GM10266 (cell line): ENCODE measurements around the gene ADD1.

Experiments used
- DNase-seq: peaks from one replicate; pipeline ENCODE4 v3.0.0; 2012; ENCODE audit errors: extremely low spot score
- TF ChIP-seq, protein P1 (sequence below): IDR thresholded peaks from 2 replicates; pipeline ENCODE4 v1.5.1; 2012; ENCODE audit warnings: mild to moderate bottlenecking, low read depth; ENCODE audit not compliant: control insufficient read depth, insufficient read depth; ENCODE audit errors: missing control alignments

The ADD1 gene, protein sequence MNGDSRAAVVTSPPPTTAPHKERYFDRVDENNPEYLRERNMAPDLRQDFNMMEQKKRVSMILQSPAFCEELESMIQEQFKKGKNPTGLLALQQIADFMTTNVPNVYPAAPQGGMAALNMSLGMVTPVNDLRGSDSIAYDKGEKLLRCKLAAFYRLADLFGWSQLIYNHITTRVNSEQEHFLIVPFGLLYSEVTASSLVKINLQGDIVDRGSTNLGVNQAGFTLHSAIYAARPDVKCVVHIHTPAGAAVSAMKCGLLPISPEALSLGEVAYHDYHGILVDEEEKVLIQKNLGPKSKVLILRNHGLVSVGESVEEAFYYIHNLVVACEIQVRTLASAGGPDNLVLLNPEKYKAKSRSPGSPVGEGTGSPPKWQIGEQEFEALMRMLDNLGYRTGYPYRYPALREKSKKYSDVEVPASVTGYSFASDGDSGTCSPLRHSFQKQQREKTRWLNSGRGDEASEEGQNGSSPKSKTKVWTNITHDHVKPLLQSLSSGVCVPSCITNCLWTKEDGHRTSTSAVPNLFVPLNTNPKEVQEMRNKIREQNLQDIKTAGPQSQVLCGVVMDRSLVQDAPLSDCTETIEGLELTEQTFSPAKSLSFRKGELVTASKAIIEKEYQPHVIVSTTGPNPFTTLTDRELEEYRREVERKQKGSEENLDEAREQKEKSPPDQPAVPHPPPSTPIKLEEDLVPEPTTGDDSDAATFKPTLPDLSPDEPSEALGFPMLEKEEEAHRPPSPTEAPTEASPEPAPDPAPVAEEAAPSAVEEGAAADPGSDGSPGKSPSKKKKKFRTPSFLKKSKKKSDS

DNA sequence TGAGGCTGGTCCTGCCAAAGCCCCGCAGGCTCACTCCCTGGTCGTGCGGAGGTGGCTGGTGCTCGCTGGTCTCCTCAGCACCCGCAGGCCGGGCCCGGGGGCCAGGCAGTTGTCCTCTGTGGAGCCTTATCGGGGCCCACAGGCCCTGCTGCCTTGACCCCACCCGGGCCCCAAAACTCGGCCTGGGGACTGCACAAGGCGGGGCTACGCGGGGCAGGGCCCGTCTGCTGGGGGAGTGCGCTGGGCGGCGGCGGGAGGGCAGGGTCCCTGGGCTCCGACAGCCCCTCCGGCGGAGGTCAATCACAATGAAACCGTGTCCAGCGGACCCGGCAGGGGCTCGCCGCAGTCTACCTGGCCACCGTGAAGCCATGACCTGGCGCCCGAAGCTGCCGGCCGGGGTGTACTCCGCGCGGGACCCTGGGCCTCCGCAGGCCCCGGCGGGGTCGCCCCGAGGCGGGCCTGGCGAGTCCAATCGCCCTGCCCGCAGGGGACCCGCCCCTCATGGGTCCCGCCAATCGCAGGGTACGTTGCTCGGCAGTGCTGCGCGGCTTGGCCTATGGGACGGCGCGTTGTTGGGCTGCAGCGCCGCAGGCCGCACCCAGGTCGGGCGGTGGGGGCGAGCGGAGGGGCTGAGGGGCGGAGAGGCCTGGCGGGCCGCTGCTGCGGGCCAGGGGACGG, at the start of gene ADD1:
ADD1 (plus strand) TSS at position 582 of the 678 bp plus-strand sequence. CDS start 32,072 bp downstream, outside the sequence.
- TF ChIP-seq, protein P1, sequence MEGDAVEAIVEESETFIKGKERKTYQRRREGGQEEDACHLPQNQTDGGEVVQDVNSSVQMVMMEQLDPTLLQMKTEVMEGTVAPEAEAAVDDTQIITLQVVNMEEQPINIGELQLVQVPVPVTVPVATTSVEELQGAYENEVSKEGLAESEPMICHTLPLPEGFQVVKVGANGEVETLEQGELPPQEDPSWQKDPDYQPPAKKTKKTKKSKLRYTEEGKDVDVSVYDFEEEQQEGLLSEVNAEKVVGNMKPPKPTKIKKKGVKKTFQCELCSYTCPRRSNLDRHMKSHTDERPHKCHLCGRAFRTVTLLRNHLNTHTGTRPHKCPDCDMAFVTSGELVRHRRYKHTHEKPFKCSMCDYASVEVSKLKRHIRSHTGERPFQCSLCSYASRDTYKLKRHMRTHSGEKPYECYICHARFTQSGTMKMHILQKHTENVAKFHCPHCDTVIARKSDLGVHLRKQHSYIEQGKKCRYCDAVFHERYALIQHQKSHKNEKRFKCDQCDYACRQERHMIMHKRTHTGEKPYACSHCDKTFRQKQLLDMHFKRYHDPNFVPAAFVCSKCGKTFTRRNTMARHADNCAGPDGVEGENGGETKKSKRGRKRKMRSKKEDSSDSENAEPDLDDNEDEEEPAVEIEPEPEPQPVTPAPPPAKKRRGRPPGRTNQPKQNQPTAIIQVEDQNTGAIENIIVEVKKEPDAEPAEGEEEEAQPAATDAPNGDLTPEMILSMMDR: no peak
- peak; percentile 99 for DNase-seq

DNA sequence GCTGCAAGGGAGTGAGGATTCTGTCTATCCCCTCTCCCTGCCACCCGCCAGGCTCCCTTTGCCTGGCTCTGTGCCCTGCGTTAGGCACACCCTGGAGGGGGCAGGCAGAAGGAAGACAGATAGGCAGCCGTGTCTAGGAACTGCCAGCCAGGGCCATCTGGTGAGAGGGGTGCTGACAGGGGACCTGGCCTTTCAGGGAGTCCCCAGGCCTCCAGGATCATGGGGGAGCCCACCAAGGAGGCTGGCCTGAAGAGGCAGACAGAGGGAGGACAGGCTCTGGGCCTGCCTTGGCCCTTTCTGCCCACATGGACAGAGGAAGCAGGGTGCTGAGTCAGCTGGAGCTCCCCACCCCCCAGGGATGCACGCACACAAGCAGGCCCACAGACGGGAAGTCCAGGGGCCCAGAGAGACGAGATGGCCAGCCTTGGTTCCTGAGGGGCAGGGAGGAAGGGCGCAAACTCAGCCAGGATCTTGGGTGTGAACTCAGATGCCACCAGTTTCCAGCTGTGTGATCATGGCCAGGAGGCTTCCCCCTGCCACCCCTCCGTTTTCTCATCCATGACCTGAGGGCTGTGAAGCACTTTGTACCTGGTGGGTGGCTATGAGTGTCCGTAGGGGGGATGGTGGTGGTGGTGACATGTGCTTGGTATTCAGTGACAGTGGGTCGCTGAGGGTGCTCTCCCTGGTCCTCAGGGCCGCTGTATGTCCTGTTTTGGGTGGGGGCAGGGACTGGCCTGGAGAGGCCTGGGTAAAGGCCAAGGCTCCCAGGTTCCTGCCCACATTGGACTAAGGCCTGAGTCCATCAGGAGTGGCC, 49.0 kb upstream of the ADD1 start:
- TF ChIP-seq, protein P1: no peak
- DNase-seq: no peak

DNA sequence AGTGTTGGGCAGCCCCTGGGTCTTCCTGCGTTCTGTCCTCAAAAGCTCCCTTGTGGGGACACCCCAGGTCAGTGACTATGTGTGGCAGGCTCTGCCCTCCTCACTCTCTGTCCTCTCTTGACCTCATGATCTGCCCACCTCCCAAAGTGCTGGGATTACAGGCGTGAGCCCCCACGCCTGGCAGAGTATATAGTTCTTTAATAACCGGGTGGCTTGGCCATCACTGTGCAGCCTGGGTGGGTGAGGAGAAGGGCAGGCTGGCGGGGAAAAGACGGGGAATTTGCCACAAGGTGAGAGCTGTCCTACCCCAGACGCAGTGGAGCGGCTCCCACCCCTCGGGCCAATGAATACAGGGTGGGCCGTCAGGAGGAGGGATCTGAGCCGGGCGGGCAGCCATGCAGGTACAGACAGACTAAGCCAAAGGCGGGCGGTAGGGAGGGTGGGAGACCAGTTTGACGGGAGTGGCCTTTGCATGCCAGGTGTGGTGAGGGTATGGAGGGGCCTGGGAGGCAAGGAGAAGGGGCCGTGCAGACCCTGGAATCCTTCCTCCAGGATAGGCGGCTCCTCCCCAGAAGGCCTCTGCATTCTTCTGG, 48.2 kb upstream of the ADD1 start:
- DNase-seq: no peak
- TF ChIP-seq, protein P1: no peak

DNA sequence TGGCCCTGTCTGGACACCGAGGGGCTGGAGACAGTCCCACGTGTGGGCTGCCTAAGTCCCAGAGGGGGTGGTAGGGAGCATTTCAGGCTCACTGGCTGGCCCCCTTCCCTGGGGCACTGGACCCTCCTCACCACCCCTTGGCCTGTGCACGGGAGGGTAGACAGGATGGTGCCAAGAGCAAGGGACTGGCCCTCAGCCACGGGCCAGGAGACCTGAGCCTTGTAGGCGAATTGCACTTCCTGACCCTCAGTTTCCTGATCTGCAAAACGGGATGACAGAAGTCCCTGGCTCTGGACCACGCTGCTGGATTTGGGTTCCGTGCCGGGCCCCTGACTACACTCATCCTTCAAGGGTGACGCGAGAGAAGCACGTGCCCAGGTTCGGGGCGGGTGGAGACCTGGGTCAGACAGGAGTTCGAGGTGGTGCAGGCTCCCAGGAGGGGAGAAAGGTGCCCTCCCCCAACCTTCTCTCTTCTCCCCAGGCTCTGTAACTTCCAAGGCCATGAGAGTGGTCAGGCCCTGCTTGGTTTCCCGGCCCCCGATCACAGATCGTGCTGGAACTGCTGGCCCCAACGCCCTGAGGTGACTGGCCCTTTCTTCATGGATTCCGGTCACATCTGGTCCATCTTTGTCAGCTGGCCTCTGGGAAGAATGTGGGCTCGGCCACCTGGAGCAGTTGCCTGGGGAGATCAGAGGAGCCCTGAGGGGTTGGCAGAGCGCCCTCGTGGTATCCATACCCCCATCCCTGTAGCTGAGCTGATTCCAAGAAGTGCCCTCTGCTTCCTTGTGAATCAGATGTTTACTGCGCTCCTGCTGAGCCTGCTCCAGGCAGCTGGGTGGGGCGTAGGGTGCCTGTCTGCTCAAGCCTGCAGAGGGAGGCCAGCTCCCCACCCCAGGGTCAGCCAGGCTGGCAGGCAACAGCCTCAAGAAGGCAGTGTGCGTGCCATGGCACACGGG, 47.5 kb upstream of the ADD1 start:
- TF ChIP-seq, protein P1: no peak

DNA sequence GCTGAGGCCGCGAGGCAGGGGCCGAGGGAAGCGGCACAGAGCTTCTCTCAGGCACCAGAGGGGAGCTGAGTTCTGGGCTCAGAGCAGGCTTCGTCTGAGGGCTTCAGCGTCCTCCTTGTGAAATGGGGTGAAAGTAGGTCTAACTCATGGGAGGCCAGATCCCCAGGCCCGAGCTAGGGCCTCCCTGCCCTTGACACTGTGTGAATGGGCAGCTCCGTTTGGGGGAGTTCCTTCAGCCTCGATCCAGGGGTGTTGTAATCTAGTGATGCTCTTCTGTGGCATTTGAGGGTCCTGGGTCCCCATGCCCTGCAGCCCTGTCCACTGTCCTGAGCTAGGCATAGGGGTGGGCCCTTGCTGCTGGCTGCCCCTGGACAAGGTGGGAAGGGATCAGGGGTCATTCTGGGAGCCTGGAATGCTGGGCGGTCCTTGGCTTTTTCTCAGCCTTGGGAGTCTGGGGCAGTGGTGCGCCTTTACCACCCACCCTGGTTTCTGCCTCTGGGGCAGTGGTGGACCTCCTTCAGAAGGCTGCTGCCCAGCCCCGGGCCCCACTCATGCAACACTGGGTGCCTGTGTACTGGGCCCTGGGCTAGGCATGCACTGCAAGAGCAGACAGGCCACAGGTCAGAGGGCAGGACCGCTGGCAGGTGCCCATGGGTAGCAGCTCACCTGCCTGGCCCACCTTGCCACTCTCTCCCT, 46.6 kb upstream of the ADD1 start:
- no peak for DNase-seq

More for the DNA sequence above, 47.5 kb upstream of the ADD1 start:
- DNase-seq: no peak

More for the DNA sequence above, 46.6 kb upstream of the ADD1 start:
- TF ChIP-seq, protein P1: no peak
